HG03135 (cell line): ENCODE results near the gene GPM6B.

Experiments
- ATAC-seq: cut with Tn5 transposase; IDR thresholded peaks from one replicate; pipeline ENCODE4 v1.9.1; 2021; ENCODE audit warnings: mild to moderate bottlenecking, moderate library complexity; ENCODE audit not compliant: unreplicated experiment

Gene GPM6B, protein sequence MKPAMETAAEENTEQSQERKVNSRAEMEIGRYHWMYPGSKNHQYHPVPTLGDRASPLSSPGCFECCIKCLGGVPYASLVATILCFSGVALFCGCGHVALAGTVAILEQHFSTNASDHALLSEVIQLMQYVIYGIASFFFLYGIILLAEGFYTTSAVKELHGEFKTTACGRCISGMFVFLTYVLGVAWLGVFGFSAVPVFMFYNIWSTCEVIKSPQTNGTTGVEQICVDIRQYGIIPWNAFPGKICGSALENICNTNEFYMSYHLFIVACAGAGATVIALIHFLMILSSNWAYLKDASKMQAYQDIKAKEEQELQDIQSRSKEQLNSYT

DNA sequence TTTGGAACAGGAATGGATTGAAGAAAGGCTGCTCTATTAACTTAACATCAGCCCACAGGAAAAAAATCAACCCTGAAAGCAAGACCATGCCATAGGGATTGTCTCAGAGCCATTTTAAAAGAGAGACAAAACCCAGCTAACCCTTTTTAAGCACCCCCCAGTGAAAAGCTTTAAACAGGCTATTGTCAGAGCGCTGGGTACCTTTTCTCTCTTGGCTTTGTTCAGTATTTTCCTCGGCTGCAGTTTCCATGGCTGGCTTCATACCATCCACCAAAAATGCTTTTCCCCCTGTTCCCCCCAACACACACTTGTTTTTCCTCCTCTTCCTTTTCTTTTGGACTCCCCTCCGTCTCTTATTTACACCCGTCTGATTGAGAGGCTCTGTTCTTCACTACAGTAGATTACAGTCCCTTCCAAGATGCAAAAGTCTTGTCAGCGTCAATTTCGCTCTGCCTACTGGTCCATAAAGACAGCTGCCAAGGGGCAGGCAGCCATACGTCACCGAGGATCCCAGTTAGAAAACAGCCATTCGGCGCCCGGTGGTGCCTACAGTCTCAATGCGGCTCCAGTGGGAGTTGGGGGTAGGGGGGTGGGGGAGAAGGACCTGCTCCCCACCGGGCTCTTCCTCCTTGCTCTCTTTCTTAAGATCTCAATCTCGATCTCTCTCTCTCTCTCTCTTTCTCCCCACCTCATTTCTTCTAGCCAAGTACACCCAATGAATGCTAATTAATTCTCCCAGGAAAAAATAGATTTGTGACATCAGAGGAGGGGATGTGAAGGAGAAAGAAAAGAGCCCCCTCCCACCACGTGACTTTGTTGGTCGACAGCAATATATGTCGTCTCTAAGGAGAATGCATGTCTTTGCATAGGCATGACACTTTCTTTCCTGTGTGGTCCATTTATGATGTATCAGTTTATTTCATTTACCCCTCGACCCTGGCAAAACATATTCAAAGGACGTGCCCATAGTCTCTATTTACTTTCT is at the start of gene GPM6B:
Gene GPM6B, minus strand, starts transcription at position 451 of the 985 bp plus-strand sequence. Its CDS starts 189 bp downstream, at position 262.
- ATAC-seq = no peak

DNA sequence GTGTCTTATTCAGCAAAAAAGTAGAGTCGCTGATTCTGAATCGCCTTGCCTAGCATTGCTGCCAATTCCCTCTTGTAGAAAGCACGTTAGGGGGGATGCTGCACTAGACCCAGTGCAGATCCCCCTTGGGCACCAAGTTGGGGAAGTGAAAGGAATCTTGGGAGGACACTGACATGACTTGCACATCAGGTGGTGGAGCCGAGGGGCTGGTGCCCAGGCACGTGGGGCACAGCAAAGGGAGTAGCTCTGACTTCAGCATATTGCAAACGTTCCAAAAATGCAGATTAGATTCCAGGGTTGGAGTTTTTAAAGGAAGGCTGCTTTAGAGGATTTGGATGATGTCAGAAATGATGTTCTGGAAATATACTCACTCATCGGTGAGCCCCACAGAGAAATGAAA is 47.4 kb upstream of the GPM6B start:
- ATAC-seq = no peak

DNA sequence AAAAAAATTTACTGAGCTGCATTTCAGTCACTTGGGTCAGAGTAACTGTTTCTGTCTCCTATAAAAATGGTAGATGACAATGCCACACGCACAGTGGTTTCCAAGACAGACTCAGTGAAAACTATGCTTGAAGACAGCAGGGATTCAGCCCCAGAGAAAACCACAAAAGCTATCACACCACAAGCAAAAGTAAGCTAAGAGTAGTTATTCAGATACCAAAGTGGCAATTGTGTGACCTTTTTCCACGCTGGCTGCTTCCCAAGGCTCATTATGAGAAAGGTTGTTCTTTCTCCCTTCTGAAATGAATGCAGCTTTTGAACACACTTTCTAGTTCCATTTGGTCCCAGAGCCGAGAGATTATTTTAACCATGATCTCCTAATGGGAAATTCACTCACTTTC is 46.4 kb upstream of the GPM6B start:
- ATAC-seq = no peak

DNA sequence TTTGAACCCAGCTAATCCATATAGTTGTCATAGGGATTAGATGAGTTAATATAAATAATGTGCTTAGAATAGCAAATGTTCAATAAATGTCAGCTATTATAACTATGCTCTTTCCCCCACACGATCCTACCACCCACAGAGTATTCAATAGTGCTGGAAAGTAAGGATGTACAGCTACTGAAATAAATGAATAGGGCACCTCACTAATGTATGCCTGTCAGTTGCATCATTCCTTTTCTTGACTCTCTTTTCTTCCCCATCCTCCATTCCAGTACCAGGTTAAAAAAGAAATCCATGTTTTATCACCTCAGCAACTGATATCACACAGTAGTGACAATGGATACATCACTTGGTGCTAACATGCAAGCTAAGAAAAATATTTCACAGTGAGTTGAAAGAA is 42.8 kb upstream of the GPM6B start:
- no peak for ATAC-seq

DNA sequence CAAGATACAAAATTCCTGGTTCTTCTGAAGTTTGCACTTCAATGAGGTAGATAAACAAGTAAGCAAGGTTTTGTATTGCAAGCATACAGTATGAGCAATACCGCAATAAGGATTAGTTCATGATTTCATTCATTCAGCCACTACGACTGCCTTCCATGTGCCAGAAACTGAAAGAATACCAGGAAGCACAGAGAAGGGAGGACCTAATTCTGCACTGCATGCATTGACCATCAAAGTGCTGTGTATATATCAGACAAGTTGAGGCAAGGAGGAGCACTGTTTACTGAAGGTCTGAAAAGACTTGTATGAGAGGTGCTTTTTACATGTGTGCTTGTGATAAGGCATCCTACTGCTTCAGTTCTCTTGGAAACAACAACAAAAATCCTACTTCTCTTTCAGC is 40.9 kb upstream of the GPM6B start:
- no peak for ATAC-seq

DNA sequence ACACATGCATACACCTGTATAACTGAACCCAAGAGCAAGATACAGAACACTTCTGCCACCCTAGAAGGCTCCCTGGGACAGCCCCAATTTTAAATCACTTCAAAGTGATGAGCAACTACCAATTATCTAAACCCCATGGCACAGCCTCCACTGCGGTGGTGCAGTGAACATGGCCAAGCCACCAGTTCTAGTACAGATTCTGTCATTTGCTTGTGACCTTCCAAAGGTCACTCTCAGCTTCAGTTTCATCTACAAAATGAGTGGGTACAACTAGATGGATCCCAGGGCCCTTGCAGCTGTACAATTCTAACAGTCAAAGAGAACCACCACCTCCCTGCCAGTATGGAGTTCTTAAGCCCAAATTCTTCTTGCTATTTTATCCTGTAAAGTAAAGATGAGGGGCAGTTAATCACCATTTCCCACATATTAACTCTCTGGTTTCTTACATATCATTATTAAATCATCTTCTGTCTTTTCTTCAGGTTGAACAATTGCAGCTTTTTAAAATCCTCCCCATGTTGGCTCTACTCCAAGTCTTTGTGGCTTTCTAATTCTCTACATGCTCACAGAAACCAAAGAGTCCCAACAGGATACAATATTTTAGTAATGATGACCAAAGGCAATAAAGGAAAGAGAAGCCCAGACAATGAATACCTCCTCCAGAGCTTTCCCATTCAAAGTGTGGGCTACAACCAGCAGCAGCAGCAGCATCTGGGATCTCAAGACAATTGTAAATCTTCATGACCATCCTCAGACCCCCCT is 39.0 kb upstream of the GPM6B start:
- ATAC-seq = no peak

DNA sequence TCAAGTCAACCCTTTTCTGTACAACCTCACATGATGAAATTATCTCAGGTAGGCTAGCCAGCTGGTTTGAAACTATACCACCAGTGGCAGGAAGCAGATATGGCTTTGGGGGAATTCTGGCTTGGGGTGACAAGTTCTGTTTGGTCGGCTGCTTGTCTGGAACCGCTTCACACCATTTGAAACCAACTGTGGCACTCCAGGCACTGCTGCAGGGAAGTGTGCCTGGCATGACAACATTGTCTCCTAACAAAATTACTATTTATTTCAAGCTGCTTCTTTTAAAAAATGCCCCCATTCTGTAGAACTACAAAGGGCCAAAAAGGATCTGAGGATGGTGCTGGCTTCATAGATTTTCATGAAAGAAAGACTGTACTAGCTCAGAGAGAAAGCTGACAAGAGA is 37.1 kb upstream of the GPM6B start:
- no peak for ATAC-seq

DNA sequence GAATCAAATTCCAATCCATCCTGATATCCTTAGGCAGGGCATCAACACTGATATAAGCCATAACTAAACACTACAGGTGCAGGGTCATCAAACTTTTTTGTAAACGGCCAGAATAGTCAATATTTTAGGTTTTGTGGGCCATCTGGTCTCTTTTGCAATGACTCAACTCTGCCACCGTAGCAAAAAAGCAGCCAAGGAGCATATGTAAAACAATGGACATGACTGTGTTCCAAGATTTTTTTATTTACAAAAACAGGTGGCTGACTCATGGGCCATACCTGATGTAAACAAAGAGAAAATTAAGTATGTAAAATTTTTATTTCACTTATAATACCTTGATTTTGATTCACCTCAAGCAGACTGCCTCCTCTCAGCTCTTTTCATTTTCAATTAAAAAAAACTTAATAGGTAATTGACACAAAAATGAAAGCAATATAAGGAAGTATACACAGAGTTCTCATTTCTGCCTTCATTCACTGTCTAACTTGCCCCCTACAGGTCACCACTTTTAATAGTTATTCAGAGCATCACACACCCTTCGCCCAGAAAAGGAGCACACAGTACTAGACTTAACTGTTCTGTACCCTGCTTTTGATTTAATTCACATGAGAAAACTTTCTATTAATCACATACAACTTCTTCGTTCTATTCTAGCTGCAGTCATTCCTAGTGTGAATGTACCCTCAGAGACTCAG is 35.3 kb upstream of the GPM6B start:
- ATAC-seq = no peak

DNA sequence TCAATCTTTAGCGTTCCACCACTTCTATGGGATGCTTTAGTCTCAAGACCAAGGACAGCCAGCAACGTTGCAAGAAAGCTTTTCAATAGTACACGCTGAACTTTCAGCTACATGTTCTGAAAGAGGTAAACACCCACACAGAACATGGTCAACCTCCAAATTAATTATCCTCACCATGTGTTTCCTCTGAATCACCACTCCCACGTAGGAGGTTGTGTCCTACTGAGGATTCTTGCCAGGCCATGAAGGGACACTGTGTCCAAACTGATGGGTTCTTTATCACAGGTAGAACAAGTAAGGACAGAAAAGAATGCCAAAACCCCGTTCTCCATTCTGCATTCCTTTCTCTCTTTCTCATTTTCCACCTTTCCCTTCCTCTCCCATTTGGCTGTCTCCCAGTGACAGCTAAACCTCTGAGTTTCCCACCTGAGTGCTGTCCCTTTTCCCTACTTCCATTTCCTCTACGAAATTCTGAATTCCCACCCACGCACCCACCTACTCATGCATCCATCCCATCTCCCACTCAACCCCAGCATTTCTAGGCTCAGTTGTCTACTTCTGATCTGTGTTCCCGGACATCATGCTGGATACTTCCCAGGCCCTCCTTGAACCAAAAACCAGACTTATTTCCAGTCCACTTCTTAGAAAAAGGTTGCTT is 29.0 kb upstream of the GPM6B start:
- no peak for ATAC-seq

DNA sequence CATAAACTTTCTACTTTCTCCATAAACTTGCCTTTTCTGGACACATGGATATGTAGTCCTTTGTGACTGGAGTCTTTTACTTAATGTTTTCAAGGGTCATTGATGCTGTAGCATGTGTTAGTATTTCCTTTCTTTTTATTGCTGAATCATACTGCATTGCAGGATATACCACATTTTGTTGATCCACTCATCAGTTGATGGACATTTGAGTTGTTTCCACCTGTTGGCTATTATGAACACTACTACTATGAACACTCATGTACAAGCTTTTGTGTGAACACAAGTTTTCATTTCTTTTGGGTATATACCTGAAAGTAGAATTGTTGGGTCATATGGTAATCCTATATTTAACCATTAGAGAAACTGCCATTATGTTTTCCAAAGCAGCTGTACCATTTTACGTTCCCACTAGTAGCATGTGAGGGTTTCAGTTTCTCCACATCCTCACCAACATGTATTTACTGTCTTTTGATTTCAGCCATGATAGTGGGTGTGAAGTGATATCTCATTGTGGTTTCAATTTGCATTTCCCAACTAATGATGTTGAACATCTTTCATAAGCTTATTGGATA is 26.3 kb upstream of the GPM6B start:
- no peak for ATAC-seq

DNA sequence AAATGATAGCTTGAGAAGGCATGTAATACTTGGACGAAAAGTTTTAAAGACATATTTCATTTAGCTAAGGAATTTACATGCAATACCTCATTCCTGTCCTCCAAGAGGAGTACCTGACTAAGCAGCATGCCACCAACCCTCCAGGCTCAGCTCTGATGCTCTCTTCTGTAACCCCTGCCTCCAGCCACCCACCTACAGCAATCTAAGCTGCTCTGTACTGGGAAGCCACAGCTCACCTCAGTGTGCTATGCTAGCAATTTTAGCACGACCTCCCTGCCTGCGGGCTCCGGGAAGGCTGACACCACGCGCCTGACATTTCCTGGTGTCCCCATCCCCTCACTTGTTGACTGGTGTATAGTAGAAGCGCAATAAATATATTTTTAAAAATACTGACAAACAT is 23.2 kb upstream of the GPM6B start:
- no peak for ATAC-seq

DNA sequence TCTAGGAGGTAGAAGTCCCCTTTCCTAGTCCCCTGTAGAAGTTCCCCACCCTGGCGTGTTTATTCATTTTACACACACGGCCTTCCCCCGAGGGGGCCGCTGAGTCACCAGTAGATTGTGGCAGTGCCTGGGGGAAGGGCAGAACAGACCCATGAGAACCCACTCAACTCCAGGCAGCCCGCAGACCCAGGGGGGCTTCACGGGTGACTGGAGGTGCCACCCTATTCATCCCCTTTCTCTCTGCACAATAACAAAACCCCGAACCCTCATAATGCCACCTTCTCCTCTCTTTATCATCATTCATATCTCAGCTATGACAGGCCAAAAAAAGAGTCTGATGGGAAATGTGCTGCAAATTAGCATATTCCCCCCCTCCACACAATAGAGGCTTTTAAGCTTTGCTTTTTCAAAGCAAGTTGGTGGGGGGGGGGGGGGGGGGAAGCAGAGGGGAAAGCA is 20.4 kb upstream of the GPM6B start:
- no peak for ATAC-seq

DNA sequence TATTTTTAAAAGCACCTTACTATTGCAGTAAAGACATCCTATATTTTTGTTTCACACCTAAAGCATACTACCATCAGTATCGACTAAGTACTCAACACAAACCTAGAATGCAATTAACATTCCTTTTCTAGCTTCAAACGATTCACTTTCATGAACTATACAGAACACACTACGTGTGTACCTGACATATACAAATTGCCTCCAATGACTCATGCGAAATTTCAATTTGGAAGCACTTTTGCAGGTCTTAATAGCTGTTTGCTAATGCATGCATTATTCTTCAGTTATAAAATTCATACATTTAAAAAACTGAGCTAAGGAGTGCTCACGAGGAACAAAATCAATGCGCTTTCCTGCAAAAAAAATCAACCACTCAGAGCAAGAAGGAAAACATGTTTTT is 19.7 kb upstream of the GPM6B start:
- ATAC-seq = no peak

DNA sequence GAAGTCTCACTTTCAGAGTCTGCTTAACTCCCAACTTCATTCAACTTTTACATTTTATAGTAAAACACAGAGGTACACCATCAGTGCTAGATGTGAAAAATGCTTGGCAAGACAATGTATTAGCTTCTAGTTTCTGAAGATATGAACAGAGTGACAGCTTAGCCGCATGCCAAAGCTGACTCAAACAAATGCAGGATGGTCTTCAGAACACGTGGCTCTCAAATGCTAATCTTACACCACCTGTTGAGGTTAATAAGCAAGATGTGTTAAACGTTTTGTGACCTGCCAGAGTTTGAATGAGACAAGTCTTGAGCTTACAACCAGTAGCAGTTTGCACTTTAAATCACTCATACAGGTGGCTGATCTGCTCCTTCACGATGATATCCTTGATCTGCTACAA is 18.9 kb upstream of the GPM6B start:
- no peak for ATAC-seq

DNA sequence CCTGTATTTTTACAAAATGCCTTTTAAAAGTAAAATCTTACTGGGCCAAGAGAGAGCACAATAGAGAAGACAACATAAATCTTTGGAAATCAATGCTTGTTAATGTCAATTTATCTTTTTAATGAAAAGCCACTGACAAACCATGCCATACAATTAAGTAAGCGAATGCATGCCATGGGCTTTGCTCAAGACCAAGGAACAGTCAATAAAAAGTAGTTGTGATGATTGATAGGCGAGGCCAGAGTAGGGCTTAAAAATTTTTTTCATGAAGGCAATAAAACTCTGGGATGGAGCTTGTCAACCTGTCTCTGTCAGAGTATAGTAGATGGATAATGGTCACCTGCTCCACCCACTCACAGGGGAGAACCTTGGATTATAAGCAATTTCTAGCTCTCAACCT is 17.5 kb upstream of the GPM6B start:
- ATAC-seq = no peak

DNA sequence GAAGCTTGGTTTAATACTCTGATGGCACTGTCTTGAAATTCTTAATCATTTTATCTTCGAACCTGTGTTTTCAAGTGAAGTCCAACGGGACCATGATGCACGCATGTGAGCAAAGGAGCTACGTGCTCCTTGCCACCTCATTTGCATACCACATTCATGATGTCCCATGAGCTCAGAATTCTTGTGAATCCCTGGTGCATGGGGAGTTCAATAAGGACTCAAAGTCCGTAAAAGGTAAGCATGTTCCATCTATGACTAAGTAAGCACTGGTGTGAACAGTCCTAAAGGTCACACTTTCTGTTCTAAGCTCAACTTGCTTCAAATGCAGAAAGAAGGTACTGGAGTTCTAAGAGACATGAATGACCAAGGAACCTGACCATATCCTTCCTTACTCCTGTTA is 13.1 kb upstream of the GPM6B start:
- ATAC-seq = no peak

DNA sequence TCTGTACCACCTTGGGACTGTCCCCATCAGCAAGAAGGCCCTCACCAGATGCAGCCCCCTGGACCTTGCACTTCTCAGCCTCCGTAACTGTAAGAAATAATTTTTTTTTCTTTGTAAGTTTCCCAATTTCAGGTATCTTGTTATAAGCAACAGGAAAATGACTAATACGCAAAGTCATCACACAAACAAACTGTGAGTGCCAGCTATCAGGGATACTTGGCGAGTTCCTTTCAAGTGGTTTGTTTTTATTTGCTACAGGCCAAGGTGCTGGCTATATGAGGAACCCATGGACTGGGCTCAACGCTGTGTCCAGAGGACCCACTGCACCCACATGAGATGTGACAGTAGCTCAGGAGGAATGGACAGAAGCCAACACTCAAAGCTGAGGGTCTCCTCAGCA is 11.5 kb upstream of the GPM6B start:
- no peak for ATAC-seq

DNA sequence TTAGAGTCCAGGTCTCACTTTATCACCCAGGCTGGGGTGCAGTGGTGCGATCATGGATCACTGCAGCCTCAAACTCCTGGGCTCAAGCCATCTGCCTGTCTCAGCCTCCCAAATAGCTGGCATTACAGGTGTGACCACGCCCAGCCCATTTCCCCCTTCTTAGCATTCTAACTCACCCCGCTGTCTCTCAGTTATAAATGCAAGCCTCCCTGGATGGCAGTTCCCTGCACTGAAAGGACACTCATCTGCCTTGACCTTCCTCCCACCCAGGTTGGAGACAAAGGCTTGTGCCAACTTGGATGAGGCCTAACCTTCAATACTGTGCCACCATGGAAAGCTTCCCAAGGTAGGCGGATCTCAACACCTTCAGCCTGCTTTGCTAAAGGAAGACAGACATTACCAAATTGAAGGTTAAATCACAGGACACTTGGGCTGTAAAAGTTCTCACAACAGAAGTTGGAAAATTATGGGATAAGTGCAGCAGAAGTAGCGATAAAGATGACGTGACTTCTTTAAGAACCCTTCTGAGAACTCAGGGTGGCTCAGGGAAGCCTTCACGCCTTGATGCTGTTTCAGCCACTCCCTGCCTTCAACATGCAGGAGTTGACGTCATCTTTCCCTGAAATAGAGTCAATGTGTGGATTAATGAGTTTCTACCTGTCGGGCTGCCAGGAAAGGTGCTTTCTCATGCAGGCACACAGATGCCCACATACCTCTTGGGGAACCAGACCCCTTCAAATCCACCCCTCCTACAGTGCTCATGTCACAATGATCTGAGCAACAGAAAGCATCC is 10.6 kb upstream of the GPM6B start:
- ATAC-seq = no peak

DNA sequence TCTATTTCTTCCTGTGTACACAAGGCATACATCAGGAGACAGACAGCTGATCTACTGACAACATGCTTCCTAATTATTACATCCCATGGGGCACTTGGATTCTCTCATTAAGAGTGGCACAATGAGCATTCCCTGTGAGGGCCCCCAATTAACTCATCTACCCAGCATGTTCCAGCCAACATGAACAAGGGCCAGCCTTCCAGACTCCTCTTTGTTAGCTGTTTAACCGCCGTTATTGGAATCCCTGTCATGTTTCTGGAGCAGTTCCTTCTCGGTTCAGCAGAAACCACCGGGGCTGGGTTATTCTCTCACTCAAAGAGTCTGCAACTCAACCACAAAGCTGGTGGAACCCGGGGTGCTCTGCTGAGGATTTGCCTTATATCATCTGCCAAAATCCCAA is 9.9 kb upstream of the GPM6B start:
- ATAC-seq = no peak
